HepG2 (cell line): ENCODE measurements around the gene PIANP. TPM values are rescaled to one million over a fixed set of nuclear protein-coding genes. Genes with fewer than 3 reads are reported as not detected.
A peak's percentile ranks its signal among the peaks of the same experiment; 100 is the strongest.
"Not testable (repeated sequence)": the region's sequence is repeated elsewhere in the genome, so short reads cannot be mapped to it uniquely, and the experiment has no call there.

ENCODE experiments used
- ATAC-seq: fragments of 200-7000 bp; cut with Tn5 transposase; 3 replicates; pipeline ENCODE4 v1.9.1; 2020; ENCODE audit warnings: mild to moderate bottlenecking, moderate library complexity
- BruUV-seq: library from RNA; stranded (reverse); fragments of 400-500 nt; replicated peaks from 2 replicates; lab custom pipeline; 2021; lab: Mats Ljungman, UMichigan
- CTCF ChIA-PET: fragments of 300-600 bp; formaldehyde crosslinking; extraction: SDS; loops from one replicate; lab custom pipeline; 2021; ENCODE audit warnings: low total read pairs, inconsistent platforms, low intra/inter-chr PET ratio; lab: Yijun Ruan, JAX
- POLR2A ChIA-PET: fragments of 350-600 bp; sonication (Branson Sonifier 250); formaldehyde crosslinking; loops from one replicate; lab custom pipeline; 2020; ENCODE audit warnings: antibody characterized with exemption, inconsistent platforms; lab: Yijun Ruan, JAX
- DNase-seq: peaks from one replicate; pipeline ENCODE4 v3.0.0-alpha.2; 2015; ENCODE audit warnings: low spot score
- FAIRE-seq: peaks from 3 replicates; lab custom pipeline; 2011; peaks lifted over from hg19 to GRCh38; lab: Jason Lieb, UNC
- H2AFZ ChIP-seq: one replicate; pipeline ENCODE4 v1.6.1; 2011; ENCODE audit warnings: low read length, inconsistent platforms
- H3K27ac ChIP-seq: fragments of 300-600 bp; 3 replicates; pipeline ENCODE4 v1.8.0; 2011; ENCODE audit warnings: mixed run types, mild to moderate bottlenecking, mixed read lengths, low read length, inconsistent platforms; ENCODE audit not compliant: insufficient read depth; ENCODE audit errors: extremely low read length
- H3K27me3 ChIP-seq, 2 experiments: fragments of 200-600 bp in 1 of 2; 2 replicates in 1 of 2; 3 replicates in 1 of 2; pipeline versions ENCODE4 v1.6.0 to v1.8.0; 2011; ENCODE audit warnings: low read length in 2 of 2, mild to moderate bottlenecking in 2 of 2, moderate library complexity in 2 of 2, inconsistent platforms in 1 of 2; ENCODE audit not compliant: insufficient read depth in 2 of 2, control insufficient read depth in 1 of 2
- H3K36me3 ChIP-seq, 2 experiments: fragments of 200-600 bp in 1 of 2; replicated peaks in 1 of 2; 2 replicates in 1 of 2; 3 replicates in 1 of 2; pipeline versions ENCODE4 v1.5.1 to v1.8.0; 2011; ENCODE audit warnings: low read length in 2 of 2, inconsistent platforms in 1 of 2; ENCODE audit not compliant: insufficient read depth in 2 of 2, control insufficient read depth in 1 of 2
- H3K4me1 ChIP-seq: 2 replicates; pipeline ENCODE4 v1.5.1; 2012; ENCODE audit warnings: low read length, inconsistent platforms; ENCODE audit not compliant: insufficient read depth
- H3K4me2 ChIP-seq: 2 replicates; pipeline ENCODE4 v1.6.0; 2011; ENCODE audit warnings: low read depth, low read length, inconsistent platforms
- H3K4me3 ChIP-seq, 3 experiments: fragments of 200-600 bp in 1 of 3; sonication (generic), shearing (Covaris generic) in 1 of 3; replicated peaks in 1 of 3; 2 replicates each; pipeline ENCODE4 v1.5.1; 2011 to 2016; ENCODE audit warnings: low read length in 3 of 3, inconsistent platforms in 2 of 3, low read depth in 2 of 3, mild to moderate bottlenecking in 2 of 3, control low read depth in 1 of 3, mixed read lengths in 1 of 3; ENCODE audit not compliant: insufficient read depth in 1 of 3
- H3K79me2 ChIP-seq: one replicate; pipeline ENCODE4 v1.6.1; 2011; ENCODE audit warnings: low read length, inconsistent platforms; ENCODE audit not compliant: insufficient read depth
- H3K9ac ChIP-seq: 2 replicates; pipeline ENCODE4 v1.6.0; 2011; ENCODE audit warnings: mild to moderate bottlenecking, low read depth, low read length, inconsistent platforms; ENCODE audit not compliant: insufficient read depth
- H3K9me3 ChIP-seq: 2 replicates; pipeline ENCODE4 v1.5.1; 2012; ENCODE audit warnings: mild to moderate bottlenecking, low read length
- H4K20me1 ChIP-seq: 2 replicates; pipeline ENCODE4 v1.6.0; 2011; ENCODE audit warnings: inconsistent platforms, mild to moderate bottlenecking, low read length, moderate library complexity; ENCODE audit not compliant: insufficient read depth
- GABPB1 ChIP-seq: IDR thresholded peaks from 2 replicates; pipeline ENCODE4 v1.6.1; 2016; ENCODE audit warnings: mild to moderate bottlenecking, missing genetic modification reagents, moderate library complexity, missing compliant biosample characterization
- RAD51 ChIP-seq: fragments of 450-650 bp; IDR thresholded peaks from 2 replicates; pipeline ENCODE4 v1.6.1; 2016; ENCODE audit warnings: borderline replicate concordance
- WGBS: methylation state at CpG from one replicate; pipeline ENCODE4 v1.1.6; 2017; ENCODE audit warnings: low lambda C conversion rate; 5-methylcytosine and 5-hydroxymethylcytosine counted together
- in situ Hi-C: cut with HindIII; loops from 2 replicates; pipeline ENCODE4 v1.10.0; 2017; ENCODE audit warnings: low pct_unique_long_range_greater_than_20kb; ENCODE audit not compliant: extremely low pct_ligation_motif_present
- intact Hi-C: fragments of 100-400 bp; cut with micrococcal nuclease; formaldehyde crosslinking; loops from one replicate; pipeline ENCODE4 v1.10.0; 2022; ENCODE audit not compliant: unreplicated experiment
- polyA plus RNA-seq, 8 experiments: library from polyadenylated mRNA; depleted of rRNA in 3 of 8; stranded (reverse) in 7 of 8; unstranded in 1 of 8; fragments of >200 nt; fragmentation: Illumina TruSeq in 4 of 8; extraction: Trizol in 4 of 8; gene quantifications; 2 replicates each; pipeline versions ENCODE4 v1.2.1 to v1.2.3, GENCODE V29; 2011 to 2016; ENCODE audit warnings: low read depth in 4 of 8, missing spikeins in 1 of 8, mixed read lengths in 1 of 8; ENCODE audit not compliant: insufficient read depth in 1 of 8
- total RNA-seq, 5 experiments: library from RNA; depleted of rRNA; stranded (reverse); fragments of >200 nt; fragmentation: Illumina TruSeq; extraction: Trizol; gene quantifications; 2 replicates each; pipeline ENCODE4 v1.2.3, GENCODE V29; 2016; ENCODE audit warnings: low read depth in 1 of 5
- TF ChIP-seq, protein P1 (sequence below), 2 experiments: sonication (generic) in 1 of 2; formaldehyde crosslinking in 1 of 2; IDR thresholded peaks; 2 replicates each; pipeline versions ENCODE4 v1.5.1 to v1.6.1; 2011 to 2020; ENCODE audit warnings: borderline replicate concordance in 1 of 2, low read depth in 1 of 2, low read length in 1 of 2, mild to moderate bottlenecking in 1 of 2, missing genetic modification reagents in 1 of 2, moderate library complexity in 1 of 2

The PIANP gene
- total and polyA plus RNA-seq, 2 of the 13 experiments (the other 11 are each of a cell fraction or from before 2014, with no cell fraction given), result not detected

DNA sequence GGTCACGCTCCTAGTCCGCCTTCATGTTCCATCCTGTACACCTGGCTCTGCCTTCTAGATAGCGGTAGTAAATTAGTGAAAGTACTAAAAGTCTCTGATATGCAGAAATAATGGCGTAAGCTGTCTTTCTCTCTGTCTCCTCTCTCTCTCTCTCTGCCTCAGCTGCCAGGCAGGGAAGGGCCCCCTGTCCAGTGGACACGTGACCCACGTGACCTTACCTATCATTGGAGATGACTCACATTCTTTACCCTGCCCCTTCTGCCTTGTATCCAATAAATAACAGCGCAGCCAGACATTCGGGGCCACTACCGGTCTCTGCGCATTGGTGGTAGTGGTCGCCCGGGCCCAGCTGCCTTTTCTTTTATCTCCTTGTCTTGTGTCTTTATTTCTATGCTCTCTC, 41.5 kb upstream of the PIANP start:
- BruUV-seq, H3K79me2 ChIP-seq, CTCF ChIA-PET, in situ Hi-C loops, H3K27ac ChIP-seq, DNase-seq, H3K9me3 ChIP-seq, H4K20me1 ChIP-seq, intact Hi-C loops, FAIRE-seq, H3K4me2 ChIP-seq, H3K36me3 ChIP-seq, H3K27me3 ChIP-seq, ATAC-seq, H3K9ac ChIP-seq, H3K4me3 ChIP-seq, H3K4me1 ChIP-seq, H2AFZ ChIP-seq: not testable (repeated sequence)
- POLR2A ChIA-PET, result interaction anchor here (1.3 kb wide), 1 partner anchor 11 kb away, joined by 4 read pairs; the partner anchor contains the start of gene MLF2
- WGBS, result 60% methylated on average over 11 of the region's 12 CpGs
- TF ChIP-seq, protein P1, sequence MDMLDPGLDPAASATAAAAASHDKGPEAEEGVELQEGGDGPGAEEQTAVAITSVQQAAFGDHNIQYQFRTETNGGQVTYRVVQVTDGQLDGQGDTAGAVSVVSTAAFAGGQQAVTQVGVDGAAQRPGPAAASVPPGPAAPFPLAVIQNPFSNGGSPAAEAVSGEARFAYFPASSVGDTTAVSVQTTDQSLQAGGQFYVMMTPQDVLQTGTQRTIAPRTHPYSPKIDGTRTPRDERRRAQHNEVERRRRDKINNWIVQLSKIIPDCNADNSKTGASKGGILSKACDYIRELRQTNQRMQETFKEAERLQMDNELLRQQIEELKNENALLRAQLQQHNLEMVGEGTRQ (IDR thresholded peaks at IDR 0.05; ENCODE audit: low read depth, low read length), result not testable (repeated sequence)
- TF ChIP-seq, protein P1 (CRISPR knock-in tag; IDR thresholded peaks at IDR 0.05; ENCODE audit: borderline replicate concordance), result peak; percentile 33; the same call in 1 of the 2 replicates
- peak; percentile 69; the same call in 1 of the 2 replicates for TF ChIP-seq RAD51

DNA sequence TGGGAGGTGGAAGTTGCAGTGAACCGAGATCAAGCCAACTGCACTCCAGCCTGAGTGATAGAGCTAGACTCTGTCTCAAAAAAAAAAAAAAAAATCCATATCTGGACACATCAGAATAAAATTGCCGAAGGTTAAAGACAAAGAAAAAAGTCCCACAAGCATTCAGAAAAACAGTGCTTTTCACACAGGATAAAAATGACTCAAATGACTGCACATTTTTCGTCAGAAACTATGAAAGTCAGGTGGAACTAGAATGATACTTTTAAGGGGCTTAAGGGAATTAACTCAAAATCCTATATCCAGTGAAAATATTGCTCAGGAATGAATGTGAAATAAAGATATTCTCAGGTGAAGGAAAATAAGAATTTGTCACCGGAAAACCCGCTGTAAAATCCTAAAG, 36.1 kb upstream of the PIANP start:
- H3K79me2 ChIP-seq, result no peaks in the 10 kb centered on the region
- no peak for DNase-seq
- no peaks in the 10 kb centered on the region for H4K20me1 ChIP-seq
- no peaks in the 10 kb centered on the region for H3K9me3 ChIP-seq
- ChIA-PET CTCF (interaction anchor here (1.4 to 2.4 kb wide), 4 partner anchors 17 to 91 kb away, joined by 3 to 24 read pairs (median 10); no protein-coding TSS in a partner anchor), POLR2A (no interaction called here)
- no peak for ATAC-seq
- no peak for FAIRE-seq
- in situ Hi-C loops (no loop called here), intact Hi-C loops (no loop called here)
- H2AFZ ChIP-seq, result no peak overlapping the region
- H3K4me2 ChIP-seq, result no peak overlapping the region
- H3K4me1 ChIP-seq, result peaks cover 11% of the 10 kb centered on the region
- H3K27ac ChIP-seq, result no peak overlapping the region
- no peaks in the 10 kb centered on the region for H3K27me3 ChIP-seq
- TF ChIP-seq GABPB1 (CRISPR knock-in tag), result no peak
- no TSS peak for BruUV-seq
- H3K36me3 ChIP-seq, result peaks cover 0 to 1% of the 10 kb centered on the region in 2 experiments; a peak in 2 of 5 replicates
- no peak overlapping the region for H3K4me3 ChIP-seq
- H3K9ac ChIP-seq, result no peak overlapping the region
- 89% methylated on average over 5 of the region's 5 CpGs for WGBS
